GOT3 (cell line): ENCODE measurements around the gene CCDC59.

Experiments
- DNase-seq: peaks from one replicate; lab custom pipeline; 2025; ENCODE audit warnings: mixed read lengths; lab: John Stamatoyannopoulos, UW

CCDC59 gene

GRCh38 chr12:82314406-82314892, 43.7 kb downstream of the CCDC59 start:
- DNase-seq = no peak
